DOHH2 (cell line): ENCODE results near the gene RETREG1.

Experiments
- EZH2phosphoT487 ChIP-seq: fragments of 200-600 bp; sonication (generic); IDR thresholded peaks from 2 replicates; pipeline ENCODE4 v1.6.1; 2017; ENCODE audit warnings: borderline replicate concordance, mild to moderate bottlenecking, antibody characterized with exemption, low read length, moderate library complexity, mixed read lengths
- TF ChIP-seq, protein P1 (sequence below): fragments of 200-600 bp; sonication (generic); IDR thresholded peaks from one replicate; pipeline ENCODE4 v1.5.1; 2014; ENCODE audit warnings: antibody characterized with exemption, mild to moderate bottlenecking, low read depth, low read length; ENCODE audit not compliant: poor library complexity, severe bottlenecking

- TF ChIP-seq, protein P1, sequence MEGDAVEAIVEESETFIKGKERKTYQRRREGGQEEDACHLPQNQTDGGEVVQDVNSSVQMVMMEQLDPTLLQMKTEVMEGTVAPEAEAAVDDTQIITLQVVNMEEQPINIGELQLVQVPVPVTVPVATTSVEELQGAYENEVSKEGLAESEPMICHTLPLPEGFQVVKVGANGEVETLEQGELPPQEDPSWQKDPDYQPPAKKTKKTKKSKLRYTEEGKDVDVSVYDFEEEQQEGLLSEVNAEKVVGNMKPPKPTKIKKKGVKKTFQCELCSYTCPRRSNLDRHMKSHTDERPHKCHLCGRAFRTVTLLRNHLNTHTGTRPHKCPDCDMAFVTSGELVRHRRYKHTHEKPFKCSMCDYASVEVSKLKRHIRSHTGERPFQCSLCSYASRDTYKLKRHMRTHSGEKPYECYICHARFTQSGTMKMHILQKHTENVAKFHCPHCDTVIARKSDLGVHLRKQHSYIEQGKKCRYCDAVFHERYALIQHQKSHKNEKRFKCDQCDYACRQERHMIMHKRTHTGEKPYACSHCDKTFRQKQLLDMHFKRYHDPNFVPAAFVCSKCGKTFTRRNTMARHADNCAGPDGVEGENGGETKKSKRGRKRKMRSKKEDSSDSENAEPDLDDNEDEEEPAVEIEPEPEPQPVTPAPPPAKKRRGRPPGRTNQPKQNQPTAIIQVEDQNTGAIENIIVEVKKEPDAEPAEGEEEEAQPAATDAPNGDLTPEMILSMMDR: no peak
- TF ChIP-seq EZH2phosphoT487: no peak
These were observed 136.7 kb downstream of the RETREG1 start for GRCh38 chr5:16480144-16480543.
